Ishikawa (cell line): ENCODE measurements around the gene VSX1.

ENCODE experiments used
- CEBPB ChIP-seq: IDR thresholded peaks from 2 replicates; pipeline ENCODE4 v1.6.1; 2012
- CREB1 ChIP-seq: IDR thresholded peaks from 2 replicates; pipeline ENCODE4 v1.6.1; 2012; ENCODE audit warnings: low read depth
- EGR1 ChIP-seq: IDR thresholded peaks from 2 replicates; pipeline ENCODE4 v1.6.1; 2012
- EP300 ChIP-seq: IDR thresholded peaks from 2 replicates; pipeline ENCODE4 v1.6.1; 2012; ENCODE audit warnings: borderline replicate concordance
- FOXM1 ChIP-seq: IDR thresholded peaks from 2 replicates; pipeline ENCODE4 v1.6.1; 2012; ENCODE audit warnings: low read depth, borderline replicate concordance
- NFIC ChIP-seq: IDR thresholded peaks from 2 replicates; pipeline ENCODE4 v1.6.1; 2012
- RAD21 ChIP-seq: IDR thresholded peaks from 2 replicates; pipeline ENCODE4 v1.6.1; 2012; ENCODE audit warnings: low read depth
- REST ChIP-seq: IDR thresholded peaks from 2 replicates; pipeline ENCODE4 v1.6.1; 2012; ENCODE audit warnings: low read depth, mild to moderate bottlenecking
- TAF1 ChIP-seq: IDR thresholded peaks from 2 replicates; pipeline ENCODE4 v1.6.1; 2012; ENCODE audit warnings: low read depth, mild to moderate bottlenecking
- TEAD4 ChIP-seq: IDR thresholded peaks from 2 replicates; pipeline ENCODE4 v1.6.1; 2012
- USF1 ChIP-seq: IDR thresholded peaks from 2 replicates; pipeline ENCODE4 v1.6.1; 2012
- YY1 ChIP-seq: IDR thresholded peaks from 2 replicates; pipeline ENCODE4 v1.6.1; 2012; ENCODE audit warnings: low read depth
- ZBTB7A ChIP-seq: IDR thresholded peaks from 2 replicates; pipeline ENCODE4 v1.6.1; 2012; ENCODE audit warnings: low read depth
- TF ChIP-seq, protein P1 (sequence below): IDR thresholded peaks from 2 replicates; pipeline ENCODE4 v1.6.1; 2012

DNA sequence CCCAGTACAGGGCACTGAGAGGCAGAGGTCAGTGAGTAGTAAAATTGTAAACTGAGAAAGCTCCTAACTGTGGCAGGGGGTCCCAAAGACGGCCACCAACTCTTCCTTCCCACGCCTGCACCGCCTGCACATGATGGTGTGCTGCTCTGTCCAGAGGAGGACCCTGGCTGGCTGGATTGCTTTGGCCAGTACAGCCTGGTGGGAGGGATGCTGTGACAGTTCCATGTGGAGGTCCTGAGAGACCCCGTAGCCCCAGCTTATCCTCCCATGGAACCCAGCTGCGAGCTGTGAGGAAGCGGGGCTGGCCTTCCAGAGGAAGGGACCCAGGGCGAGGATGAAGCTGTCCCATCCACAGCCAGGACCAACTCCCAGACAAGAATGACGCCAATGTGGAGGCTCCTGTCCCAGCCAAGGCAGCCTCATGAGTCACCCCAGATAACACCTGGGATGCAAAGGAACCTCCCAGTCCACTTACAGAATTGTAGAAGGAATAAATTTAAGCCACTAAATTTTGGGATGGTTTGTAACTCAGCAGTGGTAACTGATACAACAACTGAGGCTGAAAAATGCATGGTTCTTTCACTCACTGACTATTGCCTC, 22.0 kb downstream of the VSX1 start:
- TF ChIP-seq YY1 (no peak), CREB1 (no peak), REST (no peak), TAF1 (no peak), EP300 (no peak), CEBPB (no peak), TEAD4 (no peak), FOXM1 (no peak), RAD21 (no peak), NFIC (no peak), ZBTB7A (no peak), EGR1 (no peak), USF1 (no peak)
- TF ChIP-seq, protein P1, sequence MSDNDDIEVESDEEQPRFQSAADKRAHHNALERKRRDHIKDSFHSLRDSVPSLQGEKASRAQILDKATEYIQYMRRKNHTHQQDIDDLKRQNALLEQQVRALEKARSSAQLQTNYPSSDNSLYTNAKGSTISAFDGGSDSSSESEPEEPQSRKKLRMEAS, result no peak
